Cardiac muscle cell (in vitro differentiated cells and primary cell): Measurements from ENCODE around the gene GDF7. TPM values are rescaled to one million over a fixed set of nuclear protein-coding genes. Genes with fewer than 3 reads are reported as not detected.
A peak's percentile ranks its signal among the peaks of the same experiment; 100 is the strongest.

Experiments
- DNase-seq, 2 donors: peaks; one replicate each; pipeline versions ENCODE4 v3.0.0 to v3.0.0-alpha.2; 2010 to 2017; ENCODE audit warnings: low read depth in 1 of 2, low spot score in 1 of 2
- H3K27ac ChIP-seq: fragments of 200-600 bp; sonication (generic); 2 replicates; pipeline ENCODE4 v1.5.1; 2016
- H3K27me3 ChIP-seq: fragments of 200-600 bp; sonication (generic); 2 replicates; pipeline ENCODE4 v1.6.0; 2016; ENCODE audit warnings: control low read depth
- H3K36me3 ChIP-seq: fragments of 200-600 bp; sonication (generic); 2 replicates; pipeline ENCODE4 v1.5.1; 2016; ENCODE audit warnings: control low read depth
- H3K4me1 ChIP-seq: fragments of 200-600 bp; sonication (generic); 2 replicates; pipeline ENCODE4 v1.8.1; 2017; ENCODE audit warnings: low read depth, mild to moderate bottlenecking, mixed run types
- H3K4me3 ChIP-seq: fragments of 200-600 bp; sonication (generic); 2 replicates; pipeline ENCODE4 v1.5.1; 2016; ENCODE audit warnings: mild to moderate bottlenecking
- H3K9me3 ChIP-seq: fragments of 200-600 bp; sonication (generic); 2 replicates; pipeline ENCODE4 v1.5.1; 2017; ENCODE audit warnings: low read depth, mild to moderate bottlenecking, control low read depth
- polyA plus RNA-seq: library from polyadenylated mRNA; unstranded; fragments of >200 nt; fragmentation: Nextera tagmentation; extraction: Ambion mirVana; gene quantifications from 2 replicates; pipeline ENCODE4 v1.2.1, GENCODE V29; 2016
- total RNA-seq: library from RNA; depleted of rRNA; stranded (reverse); fragments of >200 nt; gene quantifications from 2 replicates; pipeline ENCODE4 v1.2.3, GENCODE V29; 2016
- TF ChIP-seq, protein P1 (sequence below): IDR thresholded peaks from 2 replicates; pipeline ENCODE4 v1.5.1; 2012; ENCODE audit warnings: low read depth, mild to moderate bottlenecking, low read length

The GDF7 gene
- total RNA-seq (0.14 and 0.15 TPM in 2 replicates), polyA plus RNA-seq (0.05 and 0.09 TPM in 2 replicates)

DNA sequence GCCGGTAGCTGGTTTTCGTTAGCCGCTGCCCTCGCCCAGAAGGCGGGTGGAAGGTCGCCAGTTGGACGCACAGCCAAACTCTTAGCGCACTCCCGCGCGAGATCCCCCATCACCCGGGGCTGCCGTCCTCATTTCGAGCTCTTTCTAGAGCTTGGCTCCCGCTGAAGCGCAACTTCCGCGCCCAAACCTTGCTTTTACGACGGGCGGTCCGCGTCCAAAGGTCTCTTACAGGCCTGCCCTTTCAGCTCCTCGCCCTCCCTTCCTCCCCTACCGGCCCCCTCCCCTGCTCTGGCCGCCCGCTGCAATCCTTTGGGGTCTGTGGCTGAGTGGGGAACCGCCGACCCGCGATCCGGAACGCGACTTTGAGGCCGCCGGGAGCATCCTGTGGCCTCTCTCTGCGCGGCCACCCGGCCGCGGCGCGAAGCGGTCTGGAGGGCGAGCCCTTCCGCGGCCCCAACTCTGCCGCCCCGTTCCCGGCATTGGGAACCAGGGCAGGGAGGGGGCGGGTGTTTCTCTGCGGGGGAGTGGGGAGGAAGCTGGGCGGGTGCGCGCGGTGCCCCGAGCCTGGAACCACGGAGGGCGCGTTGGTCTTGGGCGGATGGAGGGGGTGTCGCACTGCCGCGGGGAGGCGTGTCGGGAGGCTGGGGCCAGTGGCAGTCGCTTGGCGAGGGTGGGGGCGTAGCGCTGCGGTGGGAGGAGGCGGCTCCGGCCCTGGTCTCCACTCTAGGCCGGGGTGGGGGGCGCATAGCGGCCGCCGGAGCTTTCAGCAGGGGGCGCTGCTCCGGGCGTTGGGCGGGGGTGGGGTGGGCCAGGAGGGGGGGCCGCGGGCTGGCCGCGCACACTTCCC, at the start of gene GDF7:
Gene GDF7, plus strand, starts transcription at position 841 of the 847 bp plus-strand sequence. CDS start 96 bp downstream, outside the sequence.
- peak in 1 of 2 donors; percentile 34 for DNase-seq

DNA sequence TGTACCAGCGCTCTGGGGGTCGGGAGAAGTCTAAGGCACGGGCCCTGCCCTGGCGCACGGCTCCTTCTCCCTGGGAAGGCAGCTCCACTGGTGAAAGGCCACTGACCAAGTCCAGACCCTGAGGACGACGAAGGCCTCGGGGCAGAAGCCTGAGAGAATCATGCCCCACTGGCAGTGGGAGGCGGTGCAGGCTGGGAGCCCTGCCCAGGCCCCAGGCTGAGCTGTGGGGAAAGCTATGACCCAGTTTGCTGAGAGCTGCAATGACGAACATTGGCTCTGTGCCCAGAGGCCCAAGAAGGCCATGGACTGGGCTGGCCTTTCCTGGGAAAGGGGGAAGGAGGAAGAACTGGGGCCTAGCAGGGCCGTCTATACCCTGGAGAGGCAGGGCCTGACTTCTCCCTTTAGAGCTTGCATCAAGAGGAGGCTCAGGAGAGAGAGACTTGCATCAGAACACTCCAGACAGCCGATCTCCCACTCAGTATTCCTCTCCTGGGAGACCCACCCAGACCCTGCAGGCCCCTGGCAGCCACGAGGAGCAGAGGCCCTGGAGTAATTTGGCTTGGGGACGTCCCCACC, 49.0 kb upstream of the GDF7 start:
- H3K4me1 ChIP-seq = peaks cover 28% of the 10 kb centered on the region
- peak; percentile 94 to 100 for DNase-seq
- peak overlapping the region; percentile 96 for H3K27ac ChIP-seq

More for the DNA sequence above, at the start of gene GDF7:
- no peaks in the 10 kb centered on the region for H3K9me3 ChIP-seq
- H3K4me3 ChIP-seq = peak within 1 kb of the TSS; percentile 55
- H3K36me3 ChIP-seq = no peaks in the 10 kb centered on the region
- H3K27me3 ChIP-seq = peaks cover 99% of the 10 kb centered on the region
- H3K27ac ChIP-seq = no peak within 1 kb of the TSS
- TF ChIP-seq, protein P1, sequence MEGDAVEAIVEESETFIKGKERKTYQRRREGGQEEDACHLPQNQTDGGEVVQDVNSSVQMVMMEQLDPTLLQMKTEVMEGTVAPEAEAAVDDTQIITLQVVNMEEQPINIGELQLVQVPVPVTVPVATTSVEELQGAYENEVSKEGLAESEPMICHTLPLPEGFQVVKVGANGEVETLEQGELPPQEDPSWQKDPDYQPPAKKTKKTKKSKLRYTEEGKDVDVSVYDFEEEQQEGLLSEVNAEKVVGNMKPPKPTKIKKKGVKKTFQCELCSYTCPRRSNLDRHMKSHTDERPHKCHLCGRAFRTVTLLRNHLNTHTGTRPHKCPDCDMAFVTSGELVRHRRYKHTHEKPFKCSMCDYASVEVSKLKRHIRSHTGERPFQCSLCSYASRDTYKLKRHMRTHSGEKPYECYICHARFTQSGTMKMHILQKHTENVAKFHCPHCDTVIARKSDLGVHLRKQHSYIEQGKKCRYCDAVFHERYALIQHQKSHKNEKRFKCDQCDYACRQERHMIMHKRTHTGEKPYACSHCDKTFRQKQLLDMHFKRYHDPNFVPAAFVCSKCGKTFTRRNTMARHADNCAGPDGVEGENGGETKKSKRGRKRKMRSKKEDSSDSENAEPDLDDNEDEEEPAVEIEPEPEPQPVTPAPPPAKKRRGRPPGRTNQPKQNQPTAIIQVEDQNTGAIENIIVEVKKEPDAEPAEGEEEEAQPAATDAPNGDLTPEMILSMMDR = peak; percentile 18
- peaks cover 8% of the 10 kb centered on the region for H3K4me1 ChIP-seq

DNA sequence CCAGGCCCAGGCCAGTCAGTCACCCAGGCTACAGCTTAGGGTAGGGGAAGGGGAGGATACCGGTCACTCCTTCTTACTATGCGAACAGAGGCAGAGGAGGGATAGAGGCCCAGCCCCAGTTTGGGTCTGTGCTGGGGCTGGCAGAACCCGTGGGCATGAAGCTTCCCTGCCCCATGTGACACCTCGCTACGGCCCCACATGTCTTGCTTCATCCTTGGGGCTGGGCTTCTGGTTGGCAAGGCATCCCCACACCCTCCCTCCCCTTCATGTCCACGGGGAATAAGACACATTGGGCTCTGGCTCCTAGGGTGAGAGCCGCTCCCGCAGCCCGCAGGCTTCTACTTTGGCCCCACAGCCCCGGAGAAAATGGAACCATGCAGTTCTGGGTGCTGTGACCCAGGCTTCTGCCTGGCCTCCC, 48.5 kb upstream of the GDF7 start:
- TF ChIP-seq, protein P1 = no peak
- Histone ChIP-seq H3K4me1 (peaks cover 33% of the 10 kb centered on the region), H3K27me3 (no peaks in the 10 kb centered on the region), H3K36me3 (no peaks in the 10 kb centered on the region), H3K4me3 (no peak overlapping the region), H3K27ac (peak overlapping the region; percentile 96), H3K9me3 (no peaks in the 10 kb centered on the region)
- no peak for DNase-seq

More for the DNA sequence above, 49.0 kb upstream of the GDF7 start:
- no peaks in the 10 kb centered on the region for H3K27me3 ChIP-seq
- no peaks in the 10 kb centered on the region for H3K9me3 ChIP-seq
- H3K4me3 ChIP-seq = no peak overlapping the region
- H3K36me3 ChIP-seq = no peaks in the 10 kb centered on the region
- TF ChIP-seq, protein P1 = peak; percentile 49

DNA sequence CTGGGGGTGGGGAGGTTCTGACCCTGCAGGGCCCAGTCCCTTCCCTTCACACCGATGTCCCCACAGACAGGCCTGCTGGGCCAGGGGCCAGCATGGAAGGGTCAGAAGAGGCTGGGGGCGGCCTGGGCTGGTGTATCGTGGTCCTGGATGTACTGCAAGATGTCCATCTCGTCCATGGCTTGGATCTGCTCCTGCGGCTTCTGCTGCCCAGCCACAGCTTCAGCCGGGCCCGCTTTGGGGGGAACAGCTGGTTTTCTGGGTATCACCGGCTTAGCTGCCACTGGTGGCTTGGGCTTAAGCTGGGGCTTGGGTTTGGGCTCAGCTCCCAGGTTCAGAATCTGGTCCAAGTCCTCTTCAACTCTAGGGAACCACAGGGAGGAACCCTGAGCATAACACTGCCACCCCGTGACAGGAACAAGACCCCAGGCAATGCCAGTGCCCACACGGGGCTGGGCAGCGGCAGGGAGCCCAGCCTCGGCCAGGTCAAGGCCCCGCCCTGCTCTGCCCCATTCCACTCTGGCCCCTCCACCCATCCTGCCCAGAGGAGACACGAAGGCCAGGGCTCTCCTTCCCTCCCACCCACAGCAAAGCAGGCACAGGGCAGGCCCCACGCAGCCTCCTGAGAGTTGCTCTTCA, 47.9 kb upstream of the GDF7 start:
- H3K9me3 ChIP-seq = no peaks in the 10 kb centered on the region
- TF ChIP-seq, protein P1 = no peak
- peaks cover 35% of the 10 kb centered on the region for H3K4me1 ChIP-seq
- DNase-seq = no peak
- no peak overlapping the region for H3K4me3 ChIP-seq
- no peaks in the 10 kb centered on the region for H3K27me3 ChIP-seq
- peak overlapping the region; percentile 96 for H3K27ac ChIP-seq
- no peaks in the 10 kb centered on the region for H3K36me3 ChIP-seq

DNA sequence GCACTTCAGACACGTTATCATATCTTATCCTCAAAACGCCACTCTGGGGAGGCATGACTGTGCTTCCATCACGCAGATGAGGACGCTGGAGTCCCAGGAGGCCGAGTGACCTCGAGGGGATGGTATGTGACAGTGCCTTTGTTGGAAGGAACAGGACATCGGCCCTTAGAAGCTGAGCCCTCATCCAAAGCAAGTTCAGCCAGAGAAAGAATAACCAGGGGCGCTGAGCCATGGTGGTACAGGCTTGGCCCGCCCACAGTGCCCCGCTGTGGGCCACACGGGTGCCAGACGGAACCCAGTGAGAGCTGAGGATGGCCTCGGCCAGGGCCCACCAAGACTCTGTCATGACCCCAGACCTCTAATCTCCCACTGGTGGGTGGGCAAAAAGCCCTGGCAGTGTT, 47.3 kb upstream of the GDF7 start:
- H3K9me3 ChIP-seq = no peaks in the 10 kb centered on the region
- TF ChIP-seq, protein P1 = no peak
- no peak overlapping the region for H3K4me3 ChIP-seq
- DNase-seq = no peak
- peaks cover 35% of the 10 kb centered on the region for H3K4me1 ChIP-seq
- H3K27me3 ChIP-seq = no peaks in the 10 kb centered on the region
- H3K36me3 ChIP-seq = no peaks in the 10 kb centered on the region
- H3K27ac ChIP-seq = peak overlapping the region; percentile 96
